ENCODE measurements around the gene ZMYND8.
"Not testable (repeated sequence)": the region's sequence is repeated elsewhere in the genome, so short reads cannot be mapped to it uniquely, and the experiment has no call there.

Gene ZMYND8

DNA sequence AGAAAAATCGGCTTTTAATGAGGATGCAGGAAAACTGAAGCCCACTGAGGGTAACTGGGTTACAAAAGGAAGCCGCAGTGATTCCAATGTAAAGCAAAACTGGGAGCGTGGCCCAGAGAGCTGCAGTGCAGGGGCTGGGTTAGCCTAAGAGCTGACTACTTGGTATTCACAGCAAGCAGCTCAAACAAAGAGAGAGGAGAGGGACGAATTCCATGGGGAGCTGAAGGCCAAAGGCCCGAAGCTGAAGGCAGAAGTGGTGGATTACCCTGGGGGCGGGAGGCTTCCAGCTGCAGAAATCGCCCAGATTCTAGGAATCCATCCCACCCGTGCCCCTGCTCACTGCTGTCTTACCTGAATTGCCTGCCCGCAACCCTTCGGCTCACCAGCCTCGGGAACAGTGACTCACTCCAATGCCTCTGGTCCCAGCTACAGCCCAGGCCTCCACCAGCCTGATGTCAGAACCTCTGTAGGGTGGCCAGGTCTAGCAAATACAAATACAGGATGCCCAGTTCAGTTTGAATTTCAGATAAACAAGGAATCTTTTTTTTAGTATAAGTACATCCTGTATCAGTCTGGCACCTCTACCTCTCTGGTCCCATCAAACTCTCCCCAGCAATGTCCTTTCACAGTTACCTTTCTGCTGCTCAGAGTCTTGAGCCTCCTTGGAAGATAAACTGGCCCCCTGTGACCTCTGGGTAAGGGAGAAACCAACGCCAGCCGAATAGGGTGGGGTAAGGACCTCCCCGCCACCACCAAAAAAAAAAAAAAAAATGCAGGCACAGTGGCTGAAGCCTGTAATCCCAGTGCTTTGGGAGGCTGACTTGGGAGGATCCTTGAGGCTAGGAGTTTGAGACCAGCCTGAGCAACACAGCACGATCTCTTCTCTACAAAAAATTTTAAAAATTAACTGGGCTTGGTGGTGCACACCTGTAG, 14.6 kb upstream of the ZMYND8 start:
- no peak for DNase-seq

DNA sequence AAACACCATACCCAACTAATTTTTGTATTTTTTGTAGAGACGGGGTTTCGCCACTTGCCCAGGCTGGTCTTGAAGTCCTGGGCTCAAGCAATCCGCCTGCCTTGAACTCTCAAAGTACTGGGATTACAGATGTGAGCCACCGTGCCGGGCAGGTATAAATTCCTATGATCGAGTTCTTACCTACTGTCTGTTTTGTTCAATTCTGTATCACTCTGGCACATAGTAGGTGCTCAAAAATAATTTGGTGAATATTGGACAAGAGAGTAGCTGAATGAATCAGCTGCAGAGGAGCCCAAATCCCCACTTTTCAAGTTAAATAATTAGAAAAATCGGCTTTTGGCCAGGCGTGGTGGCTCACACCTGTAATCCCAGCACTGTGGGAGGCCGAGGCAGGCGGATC, 13.7 kb upstream of the ZMYND8 start:
- DNase-seq = no peak

DNA sequence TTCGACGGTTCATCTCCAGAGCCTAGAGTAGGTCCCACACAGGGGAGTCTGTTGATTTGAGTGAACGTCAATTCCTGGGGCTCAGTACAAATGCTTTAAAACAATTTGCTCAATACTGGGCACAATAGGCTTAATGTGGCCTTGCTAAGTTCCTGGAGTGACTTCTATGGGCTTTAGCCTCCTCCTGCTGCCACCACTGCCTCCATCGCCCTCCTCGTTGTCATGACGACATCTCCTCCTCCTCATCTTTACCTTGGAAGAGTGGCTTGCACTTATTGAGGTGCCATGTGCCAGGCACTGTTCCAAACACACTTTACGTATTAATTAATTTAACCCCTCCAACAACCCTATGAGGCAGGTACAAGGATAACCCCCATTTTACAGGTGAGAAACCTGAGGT, 11.8 kb upstream of the ZMYND8 start:
- DNase-seq = no peak

DNA sequence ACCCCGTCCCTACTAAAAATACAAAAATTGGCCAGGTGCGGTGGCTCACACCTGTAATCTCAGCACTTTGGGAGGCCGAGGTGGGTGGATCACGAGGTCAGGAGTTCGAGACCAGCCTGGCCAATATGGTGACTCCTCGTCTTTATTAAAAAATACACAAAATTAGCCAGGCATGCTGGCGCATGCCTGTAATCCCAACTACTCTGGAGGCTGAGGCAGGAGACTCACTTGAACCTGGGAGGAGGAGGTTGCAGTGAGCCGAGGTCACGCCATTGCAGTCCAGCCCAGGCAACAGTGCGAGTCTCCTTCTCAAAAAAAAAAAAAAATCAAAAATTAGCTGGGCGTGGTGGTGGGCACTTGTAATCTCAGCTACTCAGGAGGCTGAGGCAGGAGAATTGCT, 9.8 kb upstream of the ZMYND8 start:
- DNase-seq = not testable (repeated sequence)

DNA sequence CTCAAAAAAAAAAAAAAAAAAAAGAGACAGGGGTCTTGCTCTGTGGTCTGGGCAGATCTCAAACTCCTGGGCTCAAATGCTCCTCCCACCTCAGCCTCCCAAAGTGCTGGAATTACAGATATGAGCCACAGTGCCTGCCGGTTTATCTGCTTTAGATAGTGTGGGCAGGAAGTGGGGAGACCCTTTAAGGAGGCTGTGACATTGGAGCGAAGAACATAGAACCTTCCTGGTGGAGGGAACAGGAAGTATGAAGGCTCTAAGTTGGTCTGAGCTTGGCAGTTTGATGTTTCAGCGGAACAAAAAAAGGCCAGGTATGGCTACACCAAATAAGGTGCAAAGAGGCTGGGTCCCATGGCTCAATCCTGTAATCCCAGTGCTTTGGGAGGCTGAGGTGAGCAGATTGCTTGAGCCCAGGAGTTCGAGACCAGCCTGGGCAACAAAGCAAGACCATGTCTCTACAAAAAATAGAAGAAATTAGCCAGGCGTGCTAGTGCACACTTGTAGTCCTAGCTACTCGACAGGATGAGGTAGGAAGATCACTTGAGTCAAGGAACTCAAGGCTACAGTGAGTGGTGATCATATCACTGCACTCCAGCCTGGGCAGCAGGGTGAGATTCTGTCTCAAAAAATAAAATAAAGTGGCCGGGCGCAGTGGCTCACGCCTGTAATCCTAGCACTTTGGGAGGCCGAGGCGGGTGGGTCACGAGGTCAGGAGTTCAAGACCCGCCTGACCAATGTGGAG, 8.7 kb upstream of the ZMYND8 start:
- DNase-seq = no peak

DNA sequence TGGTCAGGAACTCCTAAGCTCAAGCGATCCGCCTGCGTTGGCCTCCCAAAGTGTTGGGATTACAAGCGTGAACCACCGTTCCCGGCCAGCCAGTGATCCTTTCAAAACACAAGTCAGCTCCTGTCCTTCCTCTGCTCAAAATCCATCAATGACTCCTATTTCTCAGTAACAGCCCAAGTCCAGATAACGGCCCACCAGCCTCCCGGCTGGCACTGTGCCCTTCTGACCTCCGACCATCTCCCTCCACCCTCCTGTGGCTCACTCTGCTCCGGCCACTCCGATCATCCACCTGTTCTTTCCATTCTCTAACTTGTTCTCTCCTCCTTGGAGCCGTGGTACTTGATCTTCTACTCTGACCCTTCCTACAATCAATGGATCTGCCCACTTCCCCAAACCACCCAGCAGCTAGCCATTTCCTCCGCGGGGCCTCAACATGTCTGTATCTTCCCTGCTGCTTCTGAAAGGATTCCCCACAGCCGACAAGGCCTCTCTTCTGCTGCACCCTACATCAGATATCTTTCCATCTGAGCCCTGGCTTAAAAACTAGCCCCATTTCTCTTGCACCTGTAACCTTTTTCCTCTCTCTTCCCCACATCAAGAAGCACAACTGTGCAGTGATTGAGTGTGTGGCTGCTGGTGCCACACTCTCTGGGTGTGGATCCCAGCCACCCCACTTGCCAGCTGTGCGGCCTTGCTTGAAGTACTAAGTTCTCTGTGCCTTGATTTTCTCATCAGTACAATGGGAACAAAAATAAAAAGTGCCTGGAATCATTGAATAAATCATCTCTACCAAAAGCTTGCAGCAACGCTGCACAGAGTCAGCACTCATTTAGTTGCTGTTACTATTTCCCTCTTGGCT, 6.1 kb upstream of the ZMYND8 start:
- DNase-seq = no peak

DNA sequence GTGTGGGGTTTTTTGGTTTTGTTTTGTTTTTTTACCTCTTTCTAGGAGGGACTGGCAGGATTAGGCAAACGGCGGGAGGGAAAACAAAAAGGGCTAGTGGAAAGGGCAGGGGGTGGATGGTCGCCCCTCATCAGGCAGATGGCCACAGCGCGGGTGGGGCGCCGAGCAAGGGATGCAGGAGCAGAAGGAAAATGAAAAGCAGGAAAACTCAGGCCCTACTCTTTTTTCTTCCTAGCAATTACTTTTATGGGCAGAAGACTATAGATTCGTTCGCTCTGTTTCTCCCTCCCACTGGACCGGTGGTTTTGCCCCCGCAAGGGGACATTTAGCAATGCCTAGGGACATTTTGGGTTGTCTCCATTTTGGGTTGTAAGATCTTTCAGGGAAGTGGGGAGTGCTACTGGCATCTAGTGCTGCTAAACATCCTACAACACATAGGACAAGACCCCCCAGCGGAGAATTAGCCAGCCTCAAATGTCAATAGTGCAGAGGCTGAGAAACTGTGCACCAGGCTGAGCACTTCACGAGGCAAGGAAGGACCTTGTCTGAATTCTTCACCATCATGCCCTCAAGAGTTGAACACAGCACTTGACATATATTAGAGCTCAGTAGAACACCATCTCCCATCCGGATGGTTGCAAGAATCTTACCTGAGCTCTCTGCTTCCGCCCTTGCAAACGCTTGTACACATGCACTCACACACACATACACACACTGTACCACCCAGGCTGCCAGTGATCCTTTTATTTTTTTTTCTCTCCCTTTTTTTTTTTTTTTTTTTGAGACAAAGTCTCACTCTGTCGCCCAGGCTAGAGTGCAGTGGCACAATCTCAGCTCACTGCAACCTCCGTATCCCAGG, 4.8 kb upstream of the ZMYND8 start:
- no peak for DNase-seq

DNA sequence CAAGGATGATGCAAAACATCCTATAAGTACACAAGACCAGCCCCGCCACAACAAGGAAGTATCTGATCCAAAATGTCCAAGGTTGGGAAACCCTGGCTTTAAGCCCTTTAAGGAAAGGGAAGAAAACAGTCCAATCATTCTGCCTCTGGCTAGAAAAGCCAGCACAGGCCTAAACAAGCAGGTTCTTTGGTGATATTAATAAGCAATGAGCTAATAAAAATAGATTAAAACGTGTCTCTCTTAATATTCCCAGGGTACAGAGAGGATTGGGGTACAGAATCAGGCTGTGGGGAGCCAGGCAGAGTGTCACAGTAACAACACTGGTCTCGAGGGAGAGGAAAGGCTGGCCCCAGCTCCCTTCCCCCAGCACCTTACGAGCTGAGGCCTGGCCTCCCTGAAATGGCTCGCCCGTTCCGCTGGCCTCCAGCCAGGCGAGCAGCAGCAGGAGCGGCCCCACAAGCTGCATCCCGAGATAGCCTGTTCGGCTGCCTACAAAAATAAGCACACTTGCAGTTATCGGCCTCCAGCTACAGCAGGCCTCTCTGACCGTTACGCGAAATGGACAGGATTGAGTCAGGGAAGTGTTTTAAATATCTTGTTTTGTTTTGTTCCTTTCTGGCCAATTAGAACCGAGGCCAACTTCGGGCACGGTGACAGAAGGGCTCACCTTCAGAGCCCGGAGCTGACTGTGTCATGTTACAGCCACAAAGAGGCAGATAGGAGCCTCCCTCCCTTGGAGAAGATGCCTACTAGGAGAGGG, 4.0 kb upstream of the ZMYND8 start:
- peak; percentile 55 to 56 for DNase-seq

DNA sequence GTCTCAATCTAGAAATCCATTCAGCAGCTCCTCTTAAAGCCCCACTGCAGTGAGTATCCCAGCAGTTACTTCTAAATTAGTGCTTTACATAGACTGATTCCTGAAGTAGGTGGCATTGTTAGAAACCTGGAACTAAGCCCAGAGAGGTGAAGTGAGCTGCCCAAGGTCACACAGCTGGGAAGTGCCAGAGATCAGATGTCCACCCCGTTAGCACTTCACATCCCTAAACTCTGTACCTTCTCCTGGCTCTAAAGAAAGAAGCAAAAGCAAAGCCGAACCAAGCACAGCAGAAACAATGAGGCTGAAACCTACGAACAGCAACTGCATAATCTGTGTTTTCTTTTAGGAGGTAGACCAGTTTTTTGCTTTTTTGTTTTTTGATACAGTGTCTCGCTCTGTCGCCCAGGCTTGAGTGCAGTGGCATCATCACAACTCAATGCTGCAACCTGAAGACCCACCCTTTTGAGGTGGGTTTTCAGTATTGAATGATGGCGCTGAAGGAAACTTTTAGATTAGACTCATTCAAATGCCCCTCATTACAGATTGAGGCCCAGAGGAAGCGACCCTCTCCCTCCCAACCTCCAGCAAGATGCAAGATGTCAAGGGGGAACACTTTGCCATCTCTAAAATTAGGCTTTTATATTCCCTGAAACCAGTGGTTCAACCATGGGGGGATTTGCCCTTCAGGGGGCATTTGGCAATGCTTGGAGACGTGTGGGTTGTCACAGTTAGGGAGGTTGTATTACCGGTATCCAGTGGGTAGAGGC, 3.2 kb upstream of the ZMYND8 start:
- no peak for DNase-seq

DNA sequence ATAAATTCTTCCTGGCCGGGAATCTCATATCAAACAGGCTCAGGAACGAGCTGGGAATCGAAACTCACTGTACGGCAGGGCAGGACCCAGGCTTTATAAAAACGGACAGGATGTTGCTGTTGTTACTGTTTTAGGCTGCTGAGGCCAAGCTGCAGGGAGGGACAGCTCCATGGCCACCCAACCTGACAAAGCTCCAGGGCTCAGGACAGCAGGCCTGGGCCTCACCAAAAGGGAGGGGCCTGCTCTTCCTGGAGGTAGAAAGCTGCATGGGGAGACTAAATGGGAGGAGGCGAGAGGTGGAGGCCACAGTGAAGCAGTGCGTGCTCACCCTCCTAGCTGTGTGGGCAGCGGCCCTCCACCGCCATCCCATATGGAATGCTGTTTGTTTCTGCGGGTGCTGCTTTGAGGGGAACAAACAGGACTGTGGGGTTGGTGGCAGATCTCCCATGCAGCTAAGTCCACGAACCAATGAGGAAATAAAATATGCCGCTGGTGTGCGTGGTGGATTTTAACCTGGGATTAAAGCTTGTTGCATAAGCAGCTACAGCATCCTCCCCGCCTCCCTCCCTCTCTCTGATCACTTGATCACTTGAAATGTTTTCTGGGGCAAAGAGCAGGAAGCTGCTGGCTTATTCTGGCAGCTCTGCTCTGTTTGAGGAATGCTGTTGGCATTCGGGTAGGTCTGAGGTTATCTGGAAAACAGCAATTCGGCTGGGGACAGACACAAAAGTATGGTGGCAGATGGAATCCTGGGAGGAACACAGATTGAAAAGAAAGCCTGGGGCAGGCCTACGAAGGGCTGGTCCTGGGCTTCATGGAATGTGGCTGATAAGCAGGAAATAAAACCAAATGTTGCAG, 2.4 kb upstream of the ZMYND8 start:
- DNase-seq = peak in 1 of 2 experiments; percentile 51

DNA sequence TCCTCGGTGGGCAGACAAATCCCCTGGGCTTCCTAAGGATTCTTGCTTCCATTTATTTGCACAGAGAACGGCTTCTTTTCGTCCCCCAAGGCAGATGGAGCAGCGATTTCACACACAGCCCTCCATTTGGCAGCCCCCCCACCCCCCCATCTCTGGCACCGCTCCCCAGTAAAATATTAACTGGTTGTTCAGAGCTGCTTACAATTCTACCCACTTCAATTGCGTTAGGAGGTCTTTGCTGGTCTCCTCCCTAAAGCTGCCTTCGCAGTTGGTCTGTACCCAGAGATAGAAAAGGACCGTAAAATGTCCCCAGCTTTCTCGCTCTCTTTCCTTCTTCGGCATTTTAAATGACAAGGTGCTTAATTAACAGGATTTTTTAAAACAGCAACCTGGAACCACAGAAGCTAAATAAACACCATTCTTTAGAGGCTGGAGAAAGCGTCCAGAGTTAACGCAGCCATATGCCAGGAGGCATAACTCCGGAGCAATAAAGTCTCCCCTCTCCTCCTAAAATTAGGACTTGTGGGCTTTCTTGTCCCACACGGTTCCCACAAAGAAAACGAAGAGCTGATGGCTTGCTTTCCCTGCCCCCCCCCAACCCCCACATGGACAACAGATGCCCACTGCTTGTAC, 1.7 kb upstream of the ZMYND8 start:
- DNase-seq = no peak

DNA sequence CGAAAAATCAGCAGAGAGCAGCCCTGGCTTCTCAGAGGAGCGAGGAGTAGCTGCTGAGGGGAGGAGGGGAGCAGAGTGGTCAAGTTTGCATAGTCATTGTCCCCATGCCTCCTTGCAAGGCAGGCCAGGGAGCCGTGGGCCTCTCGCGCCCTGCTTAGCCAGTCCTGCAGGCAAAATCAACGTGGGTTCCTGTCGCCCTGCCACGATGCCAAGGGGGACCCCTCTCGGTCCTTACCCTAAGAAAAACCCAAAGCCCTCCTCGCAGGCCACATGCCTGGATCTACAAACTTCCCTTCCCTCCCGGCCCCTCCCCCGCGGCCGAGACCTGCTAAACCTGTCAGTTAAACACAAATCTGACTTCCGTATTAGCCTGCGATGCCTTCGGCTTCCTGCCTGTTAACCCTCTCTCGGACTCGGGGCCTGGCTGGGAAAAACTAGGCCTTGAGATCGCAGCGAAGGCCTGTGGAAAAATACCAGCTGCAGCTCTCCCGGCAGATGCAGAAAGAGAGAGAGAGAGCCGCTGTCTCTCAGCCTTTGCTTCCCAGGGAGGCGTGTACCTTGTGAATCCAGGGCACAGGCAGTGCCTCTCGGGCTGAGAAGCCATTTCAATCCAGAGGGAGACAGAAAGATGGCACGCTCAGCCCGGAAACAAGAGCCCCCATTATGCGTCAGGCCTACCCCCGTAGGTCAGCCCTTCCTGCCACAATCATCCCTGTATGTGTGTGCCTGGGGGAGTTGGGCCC, 968 bp upstream of the ZMYND8 start:
- peak; percentile 40 to 60 for DNase-seq

DNA sequence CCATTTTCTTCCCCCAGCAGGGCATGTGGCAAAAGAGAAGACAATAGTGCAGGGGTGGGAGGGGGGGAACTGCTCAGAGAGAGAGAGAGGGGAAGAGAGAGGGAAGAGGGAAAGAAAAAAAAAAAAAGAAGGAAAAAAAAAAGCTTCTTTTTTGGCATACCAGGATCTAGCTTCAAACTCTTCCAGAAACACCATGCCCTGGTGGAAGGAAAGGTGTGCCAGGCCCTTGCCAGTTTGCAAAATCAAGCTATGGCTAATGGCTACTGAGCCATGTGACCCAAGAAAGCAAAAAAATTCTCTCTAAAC, 326 bp downstream of the ZMYND8 start:
- DNase-seq = no peak

DNA sequence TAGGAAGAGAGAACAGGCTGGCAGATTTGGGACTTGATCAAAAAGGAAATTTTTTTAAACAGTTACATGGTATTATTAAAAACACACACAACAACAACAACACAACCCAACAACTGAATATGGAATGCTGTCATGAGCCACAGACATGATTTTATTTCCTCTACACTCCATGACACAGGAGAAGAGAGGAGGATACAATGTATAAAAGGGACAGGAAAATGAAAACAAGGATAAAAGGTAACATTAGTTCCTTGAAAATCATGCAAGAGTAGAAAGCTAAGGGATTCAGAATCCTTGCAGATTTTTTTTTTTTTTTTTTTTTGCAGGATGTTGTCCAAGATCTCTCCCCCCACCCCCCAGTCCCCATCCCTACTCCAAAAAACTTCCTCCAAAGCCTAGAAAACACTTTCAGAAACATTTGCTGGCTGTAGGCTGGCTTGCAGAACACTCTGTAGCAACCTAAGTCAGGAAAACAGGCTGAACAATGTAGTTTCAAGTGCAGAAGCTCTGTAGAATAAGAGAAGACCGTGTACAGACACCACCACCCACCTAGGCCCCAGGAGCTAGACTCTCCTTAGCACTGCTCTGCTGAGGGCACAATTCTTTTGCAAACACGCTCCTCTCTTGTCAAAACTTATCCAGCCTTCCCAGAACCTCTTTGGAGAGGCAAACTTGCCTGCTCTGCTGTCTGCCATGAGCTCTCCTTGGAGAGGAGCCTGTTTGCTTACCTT, 845 bp downstream of the ZMYND8 start:
- DNase-seq = no peak

DNA sequence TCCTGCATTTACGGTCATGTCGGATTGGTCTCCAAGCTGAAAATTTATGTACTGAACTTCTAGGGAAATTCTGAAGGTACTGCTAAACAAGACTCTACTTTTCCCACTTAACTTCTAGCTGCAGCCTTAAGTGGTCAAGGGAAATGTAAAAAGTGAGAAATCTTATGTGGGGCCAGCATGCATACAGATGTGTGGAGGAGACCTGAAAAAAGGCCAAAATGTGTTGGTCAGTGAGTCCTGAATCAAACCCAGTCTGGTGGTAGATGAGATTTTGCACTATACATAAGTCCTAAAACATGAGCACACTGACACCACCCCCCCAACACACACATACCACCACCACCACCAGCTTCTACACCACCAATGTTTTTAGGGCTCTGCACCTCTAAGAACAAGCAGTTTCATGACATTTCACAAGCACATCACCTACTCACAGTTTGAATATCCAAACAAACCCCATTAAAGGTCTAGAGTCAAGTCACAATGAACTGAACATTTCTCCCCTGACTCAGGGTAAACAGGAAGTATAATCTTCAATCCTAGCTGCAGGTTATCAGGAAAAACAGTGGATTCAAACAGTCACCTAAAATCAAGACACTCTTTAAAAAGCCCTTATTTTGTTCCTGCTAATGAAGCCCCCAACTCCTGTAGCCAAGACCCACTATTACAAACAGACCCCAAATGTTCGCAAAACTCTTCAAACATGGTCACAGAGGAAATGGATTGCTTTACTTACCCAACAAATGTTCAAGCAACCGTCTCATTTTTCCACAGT, 1.6 kb downstream of the ZMYND8 start:
- DNase-seq = no peak

DNA sequence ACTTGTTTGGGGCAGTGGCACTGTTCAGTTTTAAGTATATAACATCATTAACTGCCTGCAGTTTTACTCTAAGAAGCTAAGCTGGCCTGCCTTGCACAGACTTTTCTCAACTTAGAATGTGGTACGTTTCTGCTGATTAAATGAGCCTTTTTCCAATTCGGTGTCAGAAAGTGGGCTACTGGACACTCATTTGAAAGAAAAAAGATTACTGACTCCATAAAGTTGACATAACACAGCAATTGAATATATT, 2.1 kb downstream of the ZMYND8 start:
- no peak for DNase-seq

DNA sequence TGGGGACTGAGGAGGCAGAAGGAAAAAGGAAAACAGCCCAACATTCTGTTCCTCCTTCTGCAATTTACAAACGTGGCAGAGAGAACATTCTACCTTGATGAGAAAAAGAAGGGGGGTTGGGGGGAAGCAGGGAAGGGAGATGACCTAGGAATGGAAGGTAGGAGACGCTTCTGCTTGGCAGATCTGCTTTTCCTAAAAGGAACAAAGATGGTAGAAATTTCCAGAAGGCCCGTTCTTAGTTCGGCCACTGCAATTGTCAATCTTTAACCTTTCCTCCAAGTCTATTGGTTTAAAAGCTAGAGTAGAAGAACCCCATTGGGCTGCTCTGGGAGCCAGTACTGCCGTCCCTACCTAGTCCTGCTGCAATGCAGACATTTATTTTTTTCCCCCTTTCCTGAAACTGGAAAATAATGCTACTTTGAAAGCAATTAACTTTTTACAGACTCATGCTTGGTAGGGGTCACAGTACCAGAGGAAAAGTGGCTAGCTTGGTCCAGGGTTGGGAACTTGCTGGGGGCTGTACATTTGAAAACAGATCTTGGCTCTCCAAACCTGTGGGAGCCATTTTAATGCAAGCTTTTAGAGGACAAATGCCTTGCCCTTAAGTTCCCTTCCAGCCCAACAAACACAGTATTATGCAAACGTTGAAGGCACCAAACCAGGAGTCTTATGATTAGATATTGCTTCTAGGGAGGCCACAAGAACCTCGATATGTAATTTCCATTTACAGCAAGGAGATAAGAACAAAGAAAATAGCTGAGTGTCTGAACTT, 2.6 kb downstream of the ZMYND8 start:
- no peak for DNase-seq
